ENCODE data around the gene MED22.

The MED22 gene

GRCh38 chr9:133340916-133341315 is 7.0 kb downstream of the MED22 start:
- no peaks in the 10 kb centered on the region for H3K9me2 ChIP-seq (replicated peaks; ENCODE audit: control insufficient read depth, low read length)
- H3K27me3 ChIP-seq (ENCODE audit: control insufficient read depth, low read length), result no peaks in the 10 kb centered on the region
- no peak overlapping the region for H3K27ac ChIP-seq (ENCODE audit: low read depth, low read length)
- peak overlapping the region; percentile 37; the same call in 1 of the 2 replicates for H3K4me3 ChIP-seq (ENCODE audit: low read length)
- peaks cover 16% of the 10 kb centered on the region for H3F3A ChIP-seq (ENCODE audit: control insufficient read depth, insufficient read depth)
- TF ChIP-seq EZH2phosphoT487 (IDR thresholded peaks at IDR 0.05; ENCODE audit: borderline replicate concordance, low read length) (no peak), CTCF (IDR thresholded peaks at IDR 0.05; ENCODE audit: low read depth, low read length, poor library complexity, severe bottlenecking) (no peak)
- H3K4me2 ChIP-seq (ENCODE audit: low read length), result peak overlapping the region; percentile 58
- peaks cover 41% of the 10 kb centered on the region for H3K4me1 ChIP-seq (ENCODE audit: control insufficient read depth, low read length)
- peaks cover 13% of the 10 kb centered on the region for H3K79me2 ChIP-seq (ENCODE audit: control insufficient read depth, low read length)
- no peaks in the 10 kb centered on the region for H3K9me3 ChIP-seq (ENCODE audit: control insufficient read depth, insufficient read depth, low read length)
- no peaks in the 10 kb centered on the region for H4K20me1 ChIP-seq (ENCODE audit: control insufficient read depth, insufficient read depth, low read depth, low read length)
- peaks cover 74% of the 10 kb centered on the region for H3K36me3 ChIP-seq (ENCODE audit: control insufficient read depth, low read length)

GRCh38 chr9:133340256-133340655 is 7.7 kb downstream of the MED22 start:
- Histone ChIP-seq H3F3A (ENCODE audit: control insufficient read depth, insufficient read depth) (peaks cover 16% of the 10 kb centered on the region), H3K4me1 (ENCODE audit: control insufficient read depth, low read length) (peaks cover 41% of the 10 kb centered on the region), H3K9me2 (replicated peaks; ENCODE audit: control insufficient read depth, low read length) (no peaks in the 10 kb centered on the region), H3K9me3 (ENCODE audit: control insufficient read depth, insufficient read depth, low read length) (no peaks in the 10 kb centered on the region), H3K4me3 (ENCODE audit: low read length) (peak overlapping the region; percentile 37), H3K36me3 (ENCODE audit: control insufficient read depth, low read length) (peaks cover 68% of the 10 kb centered on the region), H4K20me1 (ENCODE audit: control insufficient read depth, insufficient read depth, low read depth, low read length) (no peaks in the 10 kb centered on the region; the same call in 1 of the 2 replicates), H3K79me2 (ENCODE audit: control insufficient read depth, low read length) (peaks cover 13% of the 10 kb centered on the region), H3K27me3 (ENCODE audit: control insufficient read depth, low read length) (no peaks in the 10 kb centered on the region), H3K4me2 (ENCODE audit: low read length) (peak overlapping the region; percentile 58), H3K27ac (ENCODE audit: low read depth, low read length) (peak overlapping the region; percentile 33; the same call in 1 of the 2 replicates)
- TF ChIP-seq EZH2phosphoT487 (IDR thresholded peaks at IDR 0.05; ENCODE audit: borderline replicate concordance, low read length), result no peak
- no peak for TF ChIP-seq CTCF (IDR thresholded peaks at IDR 0.05; ENCODE audit: low read depth, low read length, poor library complexity, severe bottlenecking)

GRCh38 chr9:133339641-133340040 is 8.3 kb downstream of the MED22 start:
- Histone ChIP-seq H3K79me2 (ENCODE audit: control insufficient read depth, low read length) (peaks cover 13% of the 10 kb centered on the region), H3K27me3 (ENCODE audit: control insufficient read depth, low read length) (no peaks in the 10 kb centered on the region), H3K9me2 (replicated peaks; ENCODE audit: control insufficient read depth, low read length) (no peaks in the 10 kb centered on the region), H3K27ac (ENCODE audit: low read depth, low read length) (peak overlapping the region; percentile 33; the same call in 1 of the 2 replicates), H3K4me3 (ENCODE audit: low read length) (no peak overlapping the region), H3K4me1 (ENCODE audit: control insufficient read depth, low read length) (peaks cover 46% of the 10 kb centered on the region), H4K20me1 (ENCODE audit: control insufficient read depth, insufficient read depth, low read depth, low read length) (peaks cover 6% of the 10 kb centered on the region; the same call in 1 of the 2 replicates), H3K9me3 (ENCODE audit: control insufficient read depth, insufficient read depth, low read length) (no peaks in the 10 kb centered on the region), H3K4me2 (ENCODE audit: low read length) (0 out of 2 replicates have a peak overlapping the region, but pooled peaks have one; percentile 58), H3K36me3 (ENCODE audit: control insufficient read depth, low read length) (peaks cover 68% of the 10 kb centered on the region), H3F3A (ENCODE audit: control insufficient read depth, insufficient read depth) (peaks cover 16% of the 10 kb centered on the region)
- TF ChIP-seq CTCF (IDR thresholded peaks at IDR 0.05; ENCODE audit: low read depth, low read length, poor library complexity, severe bottlenecking), result no peak
- no peak for TF ChIP-seq EZH2phosphoT487 (IDR thresholded peaks at IDR 0.05; ENCODE audit: borderline replicate concordance, low read length)

Data from DOHH2 (cell line).